ENCODE results near the gene MPND.
A peak's percentile ranks its signal among the peaks of the same experiment; 100 is the strongest.
"Not testable (repeated sequence)": the region's sequence is repeated elsewhere in the genome, so short reads cannot be mapped to it uniquely, and the experiment has no call there.

MPND gene

GRCh38 chr19:4322942-4323665 lies 20.3 kb upstream of the MPND start:
- DNase-seq, result no peak

- no peak for DNase-seq
Observed at GRCh38 chr19:4323692-4324091, 19.7 kb upstream of the MPND start.

GRCh38 chr19:4324228-4324627 lies 19.1 kb upstream of the MPND start:
- DNase-seq, result no peak

GRCh38 chr19:4326215-4326836 lies 17.0 kb upstream of the MPND start:
- DNase-seq, result no peak

GRCh38 chr19:4326837-4327251 lies 16.5 kb upstream of the MPND start:
- no peak for DNase-seq

GRCh38 chr19:4327252-4327876 lies 16.0 kb upstream of the MPND start:
- DNase-seq, result no peak

- DNase-seq, result no peak
Observed at GRCh38 chr19:4327877-4328242, 15.5 kb upstream of the MPND start.

GRCh38 chr19:4328243-4328990 lies 14.9 kb upstream of the MPND start:
- DNase-seq, result no peak

GRCh38 chr19:4328991-4329681 lies 14.2 kb upstream of the MPND start:
- DNase-seq, result not testable (repeated sequence)

GRCh38 chr19:4329858-4330257 lies 13.5 kb upstream of the MPND start:
- DNase-seq, result no peak

GRCh38 chr19:4334929-4335570 lies 8.3 kb upstream of the MPND start:
- no peak for DNase-seq

GRCh38 chr19:4337906-4338440 lies 5.4 kb upstream of the MPND start:
- DNase-seq, result no peak

GRCh38 chr19:4338441-4339355 lies 4.7 kb upstream of the MPND start, which contains the start of gene STAP2:
TSS of gene STAP2 (minus strand) at chr19:4338827. CDS start at chr19:4338753, 74 bp downstream.
- no peak for DNase-seq

- DNase-seq, result peak; percentile 42
Observed at GRCh38 chr19:4342314-4342614, 1.1 kb upstream of the MPND start.

- DNase-seq, result peak; percentile 100
Observed at GRCh38 chr19:4342615-4343369, 570 bp upstream of the MPND start.

GRCh38 chr19:4345342-4346019 lies 2.1 kb downstream of the MPND start:
- no peak for DNase-seq

GRCh38 chr19:4346020-4346383 lies 2.6 kb downstream of the MPND start:
- no peak for DNase-seq

GRCh38 chr19:4347521-4347920 lies 4.2 kb downstream of the MPND start:
- no peak for DNase-seq

- not testable (repeated sequence) for DNase-seq
Observed at GRCh38 chr19:4349225-4349624, 5.9 kb downstream of the MPND start.

GRCh38 chr19:4350111-4350510 lies 6.7 kb downstream of the MPND start:
- no peak for DNase-seq

All from NCI-H1105 treated with DMSO at 0.1 percent for 48 hours (cell line).